RWPE1 (cell line): ENCODE data around the gene LRRC8C.
A peak's percentile ranks its signal among the peaks of the same experiment; 100 is the strongest.

ENCODE experiments used
- CTCF ChIA-PET: fragments of 350-600 bp; sonication (Branson Sonifier 250); formaldehyde crosslinking; extraction: SDS; loops from one replicate; lab custom pipeline; 2021; lab: Yijun Ruan, JAX
- POLR2A ChIA-PET: fragments of 400-600 bp; formaldehyde crosslinking; extraction: SDS; loops from one replicate; lab custom pipeline; 2020; ENCODE audit warnings: antibody characterized with exemption; ENCODE audit not compliant: low non-redundant PET; lab: Yijun Ruan, JAX
- DNase-seq: peaks from one replicate; pipeline ENCODE4 v3.0.0; 2012; ENCODE audit warnings: low spot score
- H3K27ac ChIP-seq: fragments of 450-650 bp; 2 replicates; pipeline ENCODE4 v1.5.1; 2017
- CTCF ChIP-seq: fragments of 450-650 bp; conservative IDR thresholded peaks from 2 replicates; pipeline ENCODE4 v1.5.1; 2017; ENCODE audit warnings: low read depth, mild to moderate bottlenecking

LRRC8C gene

GRCh38 chr1:89631816-89632656 lies 884 bp upstream of the LRRC8C start:
- H3K27ac ChIP-seq, result peak overlapping the region; percentile 80
- CTCF ChIA-PET, result interaction anchor here (0.6 to 1.0 kb wide), 2 partner anchors 132 to 148 kb away, joined by 3 read pairs; no protein-coding TSS in a partner anchor
- DNase-seq, result no peak
- no peak for TF ChIP-seq CTCF
- POLR2A ChIA-PET, result no interaction called here

GRCh38 chr1:89633248-89633799 lies 404 bp downstream of the LRRC8C start:
- TF ChIP-seq CTCF, result no peak
- DNase-seq, result peak; percentile 54
- CTCF ChIA-PET, result interaction anchor here (0.6 to 2.1 kb wide), 4 partner anchors 13 to 130 kb away, joined by 3 to 9 read pairs (median 4); no protein-coding TSS in a partner anchor
- peak overlapping the region; percentile 80 for H3K27ac ChIP-seq
- POLR2A ChIA-PET, result no interaction called here

GRCh38 chr1:89633800-89634625 lies 1.1 kb downstream of the LRRC8C start:
- CTCF ChIA-PET, result interaction anchor here (0.6 to 2.1 kb wide), 4 partner anchors 13 to 588 kb away, joined by 3 to 9 read pairs (median 4); no protein-coding TSS in a partner anchor
- POLR2A ChIA-PET, result no interaction called here
- no peak for TF ChIP-seq CTCF
- peak overlapping the region; percentile 80 for H3K27ac ChIP-seq
- DNase-seq, result peak; percentile 39

- POLR2A ChIA-PET, result no interaction called here
- CTCF ChIA-PET, result interaction anchor here (0.5 to 1.1 kb wide), 4 partner anchors 31 to 313 kb away, joined by 3 to 5 read pairs (median 4); no protein-coding TSS in a partner anchor
Measured at GRCh38 chr1:89635825-89636815, 3.2 kb downstream of the LRRC8C start.

DNA sequence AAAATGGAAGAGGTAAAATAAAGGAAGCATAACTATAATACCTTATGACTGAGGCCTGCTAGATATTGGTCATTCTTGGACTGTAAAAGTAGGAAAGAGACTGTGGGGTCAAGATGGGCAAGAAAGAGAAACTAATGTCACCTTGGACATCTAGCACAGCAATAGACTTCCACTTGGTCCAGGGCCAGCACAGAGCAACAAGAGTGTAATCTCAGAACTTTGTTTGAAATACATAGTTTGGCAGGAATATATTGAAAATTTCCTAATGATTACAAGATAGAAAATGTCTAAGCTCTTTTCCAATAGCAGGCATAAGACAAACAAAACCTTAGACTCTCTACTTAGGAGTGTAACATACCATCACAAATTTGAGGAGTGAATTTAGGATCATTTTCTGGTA lies 4.6 kb downstream of the LRRC8C start:
- ChIA-PET CTCF (interaction anchor here (0.8 kb wide), 1 partner anchor 10 kb away, joined by 3 read pairs; no protein-coding TSS in a partner anchor), POLR2A (no interaction called here)
- no peak overlapping the region for H3K27ac ChIP-seq
- TF ChIP-seq CTCF, result no peak
- DNase-seq, result no peak

More at GRCh38 chr1:89635825-89636815, 3.2 kb downstream of the LRRC8C start:
- peak overlapping the region; percentile 62; the same call in 1 of the 2 replicates for H3K27ac ChIP-seq
- no peak for TF ChIP-seq CTCF
- DNase-seq, result peak; percentile 56
